ENCODE results near the gene LCE5A.

The LCE5A gene

DNA sequence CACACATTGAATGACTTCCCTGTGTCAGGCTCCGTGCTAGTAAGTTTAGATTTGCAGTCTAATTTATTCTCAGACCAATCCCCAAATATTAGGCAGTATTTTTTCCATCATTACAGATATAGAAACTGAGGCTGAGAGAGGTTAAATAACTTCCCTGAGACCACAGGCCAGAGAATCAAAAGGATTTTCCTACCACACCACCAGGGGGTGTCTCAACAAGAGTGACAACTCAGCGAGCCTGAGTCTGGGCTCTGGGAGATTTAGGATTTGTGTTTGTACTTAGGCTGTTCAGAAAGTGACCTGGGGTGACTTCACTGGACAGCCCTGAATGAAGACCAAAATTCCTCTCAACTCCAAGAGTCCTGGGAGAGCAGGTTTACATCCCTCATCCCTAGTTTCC, 13.3 kb upstream of the LCE5A start:
- no peaks in the 10 kb centered on the region for H3K36me3 Mint-ChIP-seq (ENCODE audit: low read depth)
- H3K27ac Mint-ChIP-seq: no peak overlapping the region
- H3K9me3 Mint-ChIP-seq: peaks cover 47% of the 10 kb centered on the region
- H3K4me3 Mint-ChIP-seq: no peak overlapping the region
- H3K27me3 Mint-ChIP-seq (ENCODE audit: low read depth): no peaks in the 10 kb centered on the region
- no peaks in the 10 kb centered on the region for H3K4me1 Mint-ChIP-seq
- TF ChIP-seq, protein P1, sequence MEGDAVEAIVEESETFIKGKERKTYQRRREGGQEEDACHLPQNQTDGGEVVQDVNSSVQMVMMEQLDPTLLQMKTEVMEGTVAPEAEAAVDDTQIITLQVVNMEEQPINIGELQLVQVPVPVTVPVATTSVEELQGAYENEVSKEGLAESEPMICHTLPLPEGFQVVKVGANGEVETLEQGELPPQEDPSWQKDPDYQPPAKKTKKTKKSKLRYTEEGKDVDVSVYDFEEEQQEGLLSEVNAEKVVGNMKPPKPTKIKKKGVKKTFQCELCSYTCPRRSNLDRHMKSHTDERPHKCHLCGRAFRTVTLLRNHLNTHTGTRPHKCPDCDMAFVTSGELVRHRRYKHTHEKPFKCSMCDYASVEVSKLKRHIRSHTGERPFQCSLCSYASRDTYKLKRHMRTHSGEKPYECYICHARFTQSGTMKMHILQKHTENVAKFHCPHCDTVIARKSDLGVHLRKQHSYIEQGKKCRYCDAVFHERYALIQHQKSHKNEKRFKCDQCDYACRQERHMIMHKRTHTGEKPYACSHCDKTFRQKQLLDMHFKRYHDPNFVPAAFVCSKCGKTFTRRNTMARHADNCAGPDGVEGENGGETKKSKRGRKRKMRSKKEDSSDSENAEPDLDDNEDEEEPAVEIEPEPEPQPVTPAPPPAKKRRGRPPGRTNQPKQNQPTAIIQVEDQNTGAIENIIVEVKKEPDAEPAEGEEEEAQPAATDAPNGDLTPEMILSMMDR (IDR thresholded peaks at IDR 0.05; ENCODE audit: unreplicated experiment in 3 of 3): no peak

DNA sequence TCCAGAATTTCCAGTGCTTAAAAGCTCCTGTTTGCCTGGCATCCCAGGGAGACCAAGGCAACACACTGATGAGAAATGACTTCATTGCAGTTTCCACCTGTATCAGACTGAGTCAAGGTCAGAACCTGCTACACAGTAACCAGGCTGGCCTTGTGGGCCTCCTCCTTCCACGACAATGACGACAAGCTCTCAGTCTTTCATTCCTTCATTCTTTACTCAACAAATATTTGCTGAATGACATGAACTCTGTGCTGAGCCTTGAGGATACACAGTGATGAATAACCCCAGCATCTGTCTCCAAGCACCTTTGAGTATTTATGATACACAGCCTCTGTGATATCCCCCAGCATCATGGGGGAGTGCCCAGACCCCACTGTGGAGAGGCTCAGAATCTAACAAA, 8.9 kb upstream of the LCE5A start:
- no peak overlapping the region for H3K4me3 Mint-ChIP-seq
- TF ChIP-seq, protein P1 (IDR thresholded peaks at IDR 0.05; ENCODE audit: unreplicated experiment in 3 of 3): no peak
- no peaks in the 10 kb centered on the region for H3K4me1 Mint-ChIP-seq
- H3K27me3 Mint-ChIP-seq (ENCODE audit: low read depth): no peaks in the 10 kb centered on the region
- H3K36me3 Mint-ChIP-seq (ENCODE audit: low read depth): no peaks in the 10 kb centered on the region
- peaks cover 46% of the 10 kb centered on the region for H3K9me3 Mint-ChIP-seq
- H3K27ac Mint-ChIP-seq: no peak overlapping the region

DNA sequence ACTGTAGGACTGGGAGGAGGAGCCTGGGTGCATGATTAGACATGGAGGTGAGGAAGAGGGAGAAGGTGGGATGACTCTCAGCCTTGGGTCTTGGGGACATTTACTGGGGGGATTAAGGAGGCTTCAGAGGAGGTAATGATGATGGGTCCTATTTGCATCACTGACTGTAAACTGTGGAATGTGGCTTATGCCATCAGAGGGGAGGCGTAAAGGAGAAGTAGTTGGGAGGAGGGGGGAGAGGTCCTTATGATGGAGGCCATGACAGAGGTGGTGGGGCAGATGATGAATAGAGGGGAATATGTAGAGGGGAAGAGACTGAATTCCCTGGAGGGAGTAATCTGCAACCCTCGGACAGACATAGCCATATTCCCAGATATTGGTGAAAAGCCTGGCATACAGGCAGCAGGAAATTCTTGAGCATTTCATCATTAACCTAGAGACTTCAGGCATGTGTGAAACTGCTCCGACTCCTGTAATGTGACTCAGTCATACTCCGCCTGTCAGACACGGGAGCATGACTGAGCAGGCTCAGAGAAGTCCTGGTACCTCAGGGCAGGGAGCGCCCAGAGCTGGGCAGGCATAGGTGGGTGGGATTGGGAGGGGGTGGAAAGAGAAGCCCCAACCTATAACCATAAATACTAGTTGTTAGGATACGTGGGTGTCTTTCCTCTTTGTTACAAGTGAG, 8.0 kb upstream of the LCE5A start:
- Mint-ChIP-seq H3K27ac (no peak overlapping the region), H3K4me1 (no peaks in the 10 kb centered on the region), H3K36me3 (ENCODE audit: low read depth) (no peaks in the 10 kb centered on the region), H3K27me3 (ENCODE audit: low read depth) (no peaks in the 10 kb centered on the region), H3K9me3 (peaks cover 44% of the 10 kb centered on the region), H3K4me3 (no peak overlapping the region)
- TF ChIP-seq, protein P1 (IDR thresholded peaks at IDR 0.05; ENCODE audit: unreplicated experiment in 3 of 3): no peak

DNA sequence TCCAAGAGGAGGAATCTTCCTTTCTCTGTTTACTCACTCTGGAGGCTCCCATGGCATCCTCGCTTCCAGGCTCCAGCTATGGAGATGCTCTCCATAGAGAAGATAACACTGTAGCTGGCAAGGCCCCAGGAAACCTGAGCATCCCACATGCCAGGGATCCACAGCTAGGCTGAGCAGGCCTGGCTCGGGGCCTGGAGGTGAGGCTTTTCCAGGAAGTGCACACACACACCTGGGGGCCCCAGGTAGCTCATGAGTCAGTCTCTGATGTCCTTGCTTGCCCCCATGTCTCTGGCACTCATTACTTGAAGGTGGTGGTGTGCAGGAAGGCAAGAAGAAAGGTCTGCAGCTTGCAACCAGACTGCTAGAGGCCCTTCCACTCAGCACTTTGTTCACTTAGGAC, 5.5 kb upstream of the LCE5A start:
- TF ChIP-seq, protein P1 (IDR thresholded peaks at IDR 0.05; ENCODE audit: unreplicated experiment in 3 of 3): no peak
- no peaks in the 10 kb centered on the region for H3K27me3 Mint-ChIP-seq (ENCODE audit: low read depth)
- H3K4me1 Mint-ChIP-seq: no peaks in the 10 kb centered on the region
- no peak overlapping the region for H3K4me3 Mint-ChIP-seq
- H3K9me3 Mint-ChIP-seq: peaks cover 45% of the 10 kb centered on the region
- H3K36me3 Mint-ChIP-seq (ENCODE audit: low read depth): no peaks in the 10 kb centered on the region
- no peak overlapping the region for H3K27ac Mint-ChIP-seq

DNA sequence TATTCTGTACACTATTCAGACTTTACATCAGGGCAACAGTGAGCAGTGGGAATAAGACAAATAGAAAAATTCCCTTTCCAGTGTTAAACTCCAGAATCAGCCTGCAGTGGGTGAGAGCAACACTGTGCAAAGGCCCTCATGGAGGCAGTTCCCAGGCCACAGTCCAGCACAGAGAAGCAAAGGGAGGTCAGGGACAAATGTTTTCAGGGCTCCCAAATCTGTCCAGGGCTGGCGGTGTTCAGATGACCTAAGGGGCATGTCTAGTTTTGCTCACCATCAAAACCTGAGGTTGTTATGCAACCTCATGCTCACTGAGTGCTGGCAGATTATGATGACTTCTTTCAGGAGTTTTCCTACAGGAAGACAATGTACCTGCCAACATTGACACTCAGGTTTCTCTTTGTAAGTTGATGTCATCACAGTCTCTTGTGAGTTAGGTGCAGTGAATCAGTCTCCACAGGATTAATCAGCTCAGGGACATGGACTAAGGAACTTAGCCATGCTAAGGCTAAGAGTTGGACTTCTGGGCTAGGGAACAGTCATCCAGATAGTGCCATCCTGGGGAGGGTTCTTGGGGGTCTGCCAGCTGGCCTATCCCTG, 3.6 kb upstream of the LCE5A start:
- H3K27me3 Mint-ChIP-seq (ENCODE audit: low read depth): no peaks in the 10 kb centered on the region
- TF ChIP-seq, protein P1 (IDR thresholded peaks at IDR 0.05; ENCODE audit: unreplicated experiment in 3 of 3): no peak

DNA sequence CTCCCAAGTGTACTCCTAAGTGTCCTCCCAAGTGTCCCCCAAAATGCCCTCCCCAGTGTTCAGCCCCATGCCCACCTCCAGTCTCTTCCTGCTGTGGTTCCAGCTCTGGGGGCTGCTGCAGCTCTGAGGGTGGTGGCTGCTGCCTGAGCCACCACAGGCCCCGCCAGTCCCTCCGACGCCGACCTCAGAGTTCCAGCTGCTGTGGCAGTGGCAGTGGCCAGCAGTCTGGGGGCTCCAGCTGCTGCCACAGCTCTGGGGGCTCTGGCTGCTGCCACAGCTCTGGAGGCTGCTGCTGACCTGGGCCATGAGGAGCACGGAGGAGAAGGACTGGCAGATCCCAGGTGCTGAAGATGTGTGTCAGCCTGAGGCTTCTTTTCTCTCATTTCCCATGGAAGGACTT, 993 bp downstream of the LCE5A start:
- no peak overlapping the region for H3K27ac Mint-ChIP-seq
- peaks cover 62% of the 10 kb centered on the region for H3K9me3 Mint-ChIP-seq
- H3K36me3 Mint-ChIP-seq (ENCODE audit: low read depth): no peaks in the 10 kb centered on the region
- TF ChIP-seq, protein P1 (IDR thresholded peaks at IDR 0.05; ENCODE audit: unreplicated experiment in 3 of 3): no peak
- H3K4me3 Mint-ChIP-seq: no peak overlapping the region
- H3K4me1 Mint-ChIP-seq: no peaks in the 10 kb centered on the region
- H3K27me3 Mint-ChIP-seq (ENCODE audit: low read depth): no peaks in the 10 kb centered on the region

More for the DNA sequence above, 3.6 kb upstream of the LCE5A start:
- no peak overlapping the region for H3K4me3 Mint-ChIP-seq
- H3K9me3 Mint-ChIP-seq: peaks cover 51% of the 10 kb centered on the region
- no peaks in the 10 kb centered on the region for H3K4me1 Mint-ChIP-seq
- H3K27ac Mint-ChIP-seq: no peak overlapping the region
- H3K36me3 Mint-ChIP-seq (ENCODE audit: low read depth): no peaks in the 10 kb centered on the region

All from nephron (organoid).